GM19455 (cell line): Measurements from ENCODE around the gene ZNF428.

Experiments
- ATAC-seq: cut with Tn5 transposase; IDR thresholded peaks from one replicate; pipeline ENCODE4 v1.9.1; 2021; ENCODE audit not compliant: unreplicated experiment

ZNF428 gene

DNA sequence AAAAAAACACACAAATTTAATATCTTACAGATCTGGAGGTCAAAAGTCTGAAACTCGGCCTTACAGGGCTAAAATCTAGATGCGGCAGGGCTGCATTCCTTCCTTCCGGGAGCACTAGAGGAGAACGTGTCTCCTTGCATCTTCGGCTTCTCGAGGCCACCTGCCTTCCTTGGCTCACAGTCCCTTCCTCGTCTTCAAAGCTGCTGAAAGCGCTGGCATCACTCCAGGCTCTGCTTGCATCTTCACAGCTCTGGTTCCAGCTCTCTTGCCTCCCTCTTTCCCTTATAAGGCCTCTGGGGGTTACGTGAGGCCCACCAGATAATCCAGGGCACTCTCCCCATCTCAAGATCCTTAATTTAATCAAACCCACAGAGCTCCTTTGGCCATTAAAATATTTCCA lies 54.6 kb downstream of the ZNF428 start:
- ATAC-seq: no peak

DNA sequence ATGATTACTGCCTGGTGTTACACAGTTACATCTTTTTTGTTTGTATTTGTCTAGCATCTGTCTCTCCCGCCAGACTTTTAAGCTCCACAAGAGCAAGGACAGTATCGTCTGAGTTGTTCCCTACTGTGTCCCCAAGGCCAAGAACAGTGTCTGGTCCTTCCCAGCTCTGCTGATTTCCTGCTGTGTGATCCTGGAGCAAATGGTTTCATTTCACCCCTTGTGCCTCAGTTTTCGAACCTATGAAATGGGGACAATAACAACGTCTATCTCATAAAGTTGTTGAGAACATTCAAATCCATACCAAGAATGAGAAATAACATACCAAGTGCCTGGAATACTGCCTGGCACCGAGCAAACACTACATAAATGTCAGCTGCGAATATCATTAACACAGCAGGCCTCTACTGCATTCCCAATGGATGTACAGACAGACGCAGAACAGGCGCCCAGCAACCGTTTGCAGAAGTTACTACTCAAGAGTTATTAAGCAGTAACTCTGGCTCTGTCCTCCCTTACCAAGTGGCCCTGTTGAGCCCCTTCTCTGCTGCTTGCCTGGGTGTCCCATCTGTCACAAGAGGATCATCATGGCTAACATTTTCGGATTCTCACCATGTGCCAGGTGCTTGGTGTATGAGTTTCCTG lies 55.5 kb downstream of the ZNF428 start:
- ATAC-seq: no peak

DNA sequence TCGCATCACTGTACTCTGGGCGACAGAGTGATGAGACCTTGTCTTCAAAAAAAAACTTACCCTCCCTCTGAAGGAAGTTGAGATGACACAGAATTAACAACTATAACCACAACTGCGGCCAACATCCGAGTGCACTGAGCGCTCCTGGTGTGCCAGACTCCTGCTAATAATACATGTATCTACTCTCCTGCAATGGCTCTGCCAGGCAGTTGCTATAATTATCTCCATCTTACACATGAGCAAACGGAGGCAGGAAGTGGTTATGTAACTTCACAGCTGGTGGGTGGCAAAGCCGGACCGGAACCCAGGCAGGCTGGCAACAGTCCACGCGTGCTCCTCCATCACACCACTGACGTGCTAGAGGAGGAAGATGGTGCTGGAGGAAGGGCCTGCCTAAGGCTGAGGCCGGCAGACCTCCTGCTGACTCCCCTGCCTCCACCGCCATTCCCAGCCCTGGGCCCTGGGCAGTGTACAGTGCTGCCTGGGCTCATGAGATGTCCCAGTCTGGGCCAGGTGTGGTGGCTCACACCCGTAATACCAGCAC lies 56.7 kb downstream of the ZNF428 start:
- peak; percentile 45 for ATAC-seq

DNA sequence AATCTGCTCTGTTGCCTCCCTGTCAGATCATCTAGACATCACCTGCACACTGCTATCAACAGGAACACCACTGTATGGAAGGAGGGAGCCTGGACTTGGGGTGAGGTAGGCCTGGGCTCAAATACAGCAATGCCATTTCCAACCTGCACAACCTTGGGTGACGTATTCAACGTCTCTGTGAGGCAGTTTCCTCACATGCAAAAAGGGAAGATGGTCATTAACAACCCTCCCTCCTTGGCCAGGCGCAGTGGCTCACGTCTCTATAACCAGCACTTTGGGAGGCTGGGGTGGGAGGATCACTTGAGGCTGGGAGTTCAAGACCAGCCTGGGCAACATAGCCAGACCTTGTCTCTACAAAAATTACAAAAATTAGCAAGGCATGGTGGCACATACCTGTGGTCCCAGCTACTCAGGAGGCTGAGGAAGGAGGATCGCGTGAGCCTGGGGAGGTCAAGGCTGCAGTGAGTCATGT lies 57.2 kb downstream of the ZNF428 start:
- no peak for ATAC-seq

DNA sequence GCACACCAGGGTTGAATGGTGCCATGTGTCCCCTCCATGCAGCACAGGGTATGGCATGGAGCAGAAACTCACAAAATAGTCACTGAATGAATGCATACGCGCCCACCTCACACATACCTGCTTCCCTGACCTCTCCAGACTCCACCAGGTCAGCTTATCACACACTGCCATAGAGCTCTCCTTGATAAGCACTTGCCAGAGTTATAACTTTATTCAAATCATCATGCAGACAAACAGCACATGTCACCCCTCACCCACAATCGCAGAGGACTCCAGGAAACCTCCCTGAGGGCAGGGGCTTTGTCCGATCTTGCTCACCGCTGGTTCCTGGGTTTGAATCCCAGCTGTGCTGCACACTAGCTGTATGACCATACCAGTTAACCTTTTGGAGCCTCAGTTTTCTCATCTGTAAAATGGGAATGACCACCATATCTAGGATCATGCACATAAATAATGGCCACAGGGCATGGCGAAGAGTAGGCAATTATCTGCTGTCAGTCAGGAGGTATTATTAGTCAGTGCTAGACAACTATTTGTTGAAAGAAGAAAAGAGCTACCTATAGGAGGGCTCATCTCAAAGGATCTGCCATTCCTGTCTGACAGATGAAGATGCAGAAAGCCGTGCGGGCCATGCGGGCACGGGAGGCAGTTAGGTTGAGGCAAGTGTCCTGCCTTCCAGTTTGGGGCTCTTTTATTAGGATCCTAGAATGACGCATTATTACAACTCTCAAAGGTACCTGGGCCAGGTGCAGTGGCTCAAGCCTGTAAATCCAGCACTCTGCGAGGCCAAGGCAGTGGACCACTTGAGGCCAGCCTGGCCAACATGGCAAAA lies 58.1 kb downstream of the ZNF428 start:
- no peak for ATAC-seq

DNA sequence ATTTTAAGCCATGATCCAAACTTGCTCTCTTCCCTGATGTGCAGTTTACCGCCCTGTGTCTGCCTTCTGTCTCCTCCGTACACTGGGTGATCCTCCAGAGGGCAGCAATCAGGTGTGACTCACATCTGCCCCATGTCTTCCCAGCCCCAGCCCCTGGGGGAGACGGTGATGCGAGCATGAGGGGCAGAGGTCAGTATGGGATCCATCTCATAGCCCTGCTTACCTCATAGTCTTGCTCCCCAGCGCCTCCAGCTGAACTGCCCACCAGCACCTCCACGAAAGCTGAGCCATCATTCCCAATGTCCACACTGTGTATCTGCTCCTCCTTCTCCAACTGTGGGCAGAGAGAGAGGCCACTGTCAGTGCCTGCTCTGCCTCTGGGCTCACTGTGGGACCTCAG lies 58.7 kb downstream of the ZNF428 start:
- no peak for ATAC-seq
